ENCODE measurements around the gene KCNQ5.

KCNQ5 gene

DNA sequence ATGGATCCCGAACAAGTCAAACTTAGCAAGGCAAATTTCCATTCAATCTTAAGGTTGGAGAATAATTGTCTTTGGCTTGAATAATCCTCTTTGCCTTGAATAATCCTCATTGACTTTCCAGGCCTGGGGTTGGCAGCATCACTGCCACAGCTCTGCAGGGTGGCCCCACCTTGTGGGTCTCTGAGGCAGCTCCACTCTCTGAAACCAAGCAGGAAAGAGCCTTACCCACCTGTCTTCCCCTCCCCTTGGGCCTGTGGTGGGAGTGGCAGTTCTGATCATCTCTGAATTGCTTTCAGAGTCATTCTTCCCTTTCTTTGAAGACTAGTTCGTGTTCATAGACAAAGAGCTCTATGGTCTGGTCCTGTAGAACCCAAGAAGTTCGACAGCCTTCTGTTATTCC lies 47.5 kb downstream of the KCNQ5 start:
- Histone ChIP-seq H3K9ac (ENCODE audit: low read length in 5 of 5) (no peak overlapping the region), H3K4me1 (ENCODE audit: control insufficient read depth in 5 of 5, insufficient read depth in 5 of 5, low read length in 5 of 5) (no peaks in the 10 kb centered on the region), H3K9me3 (ENCODE audit: control insufficient read depth in 5 of 5, low read length in 5 of 5) (peaks cover 0 to 5% (median 0%) of the 10 kb centered on the region in 5 donors), H3K27ac (ENCODE audit: low read depth, low read length) (no peak overlapping the region), H3K4me3 (ENCODE audit: low read depth in 1 of 5, low read length in 5 of 5) (no peak overlapping the region), H3K27me3 (ENCODE audit: control insufficient read depth in 5 of 5, insufficient read depth in 4 of 5, low read length in 5 of 5) (no peaks in the 10 kb centered on the region), H3K36me3 (ENCODE audit: control insufficient read depth in 5 of 5, insufficient read depth in 5 of 5, low read length in 5 of 5) (no peaks in the 10 kb centered on the region)

DNA sequence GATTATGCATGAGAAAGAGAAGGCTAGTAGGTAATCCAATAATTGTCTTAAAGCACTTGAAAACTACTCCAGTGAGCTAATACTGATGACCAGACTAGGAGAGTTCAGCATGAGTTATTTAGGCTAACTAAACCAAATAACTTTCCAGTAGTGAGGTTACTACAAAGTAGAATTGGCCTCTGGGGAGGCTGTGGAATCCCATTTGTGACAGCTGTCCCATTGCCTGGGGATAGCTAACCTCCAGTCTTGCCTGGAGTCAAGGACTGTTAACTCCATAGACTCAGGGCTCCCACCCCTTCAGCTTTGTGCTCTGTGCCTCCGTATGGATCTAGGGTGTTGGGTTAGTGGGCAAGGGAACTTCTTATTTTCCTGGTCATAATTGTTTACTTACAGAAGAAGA lies 51.0 kb downstream of the KCNQ5 start:
- H3K9me3 ChIP-seq (ENCODE audit: control insufficient read depth in 5 of 5, low read length in 5 of 5) = no peaks in the 10 kb centered on the region
- no peak overlapping the region for H3K4me3 ChIP-seq (ENCODE audit: low read depth in 1 of 5, low read length in 5 of 5)
- H3K36me3 ChIP-seq (ENCODE audit: control insufficient read depth in 5 of 5, insufficient read depth in 5 of 5, low read length in 5 of 5) = no peaks in the 10 kb centered on the region
- H3K27ac ChIP-seq (ENCODE audit: low read depth, low read length) = no peak overlapping the region
- H3K4me1 ChIP-seq (ENCODE audit: control insufficient read depth in 5 of 5, insufficient read depth in 5 of 5, low read length in 5 of 5) = no peaks in the 10 kb centered on the region
- H3K27me3 ChIP-seq (ENCODE audit: control insufficient read depth in 5 of 5, insufficient read depth in 4 of 5, low read length in 5 of 5) = no peaks in the 10 kb centered on the region
- H3K9ac ChIP-seq (ENCODE audit: low read length in 5 of 5) = no peak overlapping the region

GRCh38 chr6:72674842-72675241 lies 53.0 kb downstream of the KCNQ5 start:
- Histone ChIP-seq H3K27ac (ENCODE audit: low read depth, low read length) (no peak overlapping the region), H3K4me3 (ENCODE audit: low read depth in 1 of 5, low read length in 5 of 5) (no peak overlapping the region), H3K9me3 (ENCODE audit: control insufficient read depth in 5 of 5, low read length in 5 of 5) (no peaks in the 10 kb centered on the region), H3K36me3 (ENCODE audit: control insufficient read depth in 5 of 5, insufficient read depth in 5 of 5, low read length in 5 of 5) (no peaks in the 10 kb centered on the region), H3K27me3 (ENCODE audit: control insufficient read depth in 5 of 5, insufficient read depth in 4 of 5, low read length in 5 of 5) (no peaks in the 10 kb centered on the region), H3K4me1 (ENCODE audit: control insufficient read depth in 5 of 5, insufficient read depth in 5 of 5, low read length in 5 of 5) (no peaks in the 10 kb centered on the region), H3K9ac (ENCODE audit: low read length in 5 of 5) (no peak overlapping the region)

GRCh38 chr6:72675396-72675795 lies 53.5 kb downstream of the KCNQ5 start:
- Histone ChIP-seq H3K27ac (ENCODE audit: low read depth, low read length) (no peak overlapping the region), H3K9ac (ENCODE audit: low read length in 5 of 5) (no peak overlapping the region), H3K4me3 (ENCODE audit: low read depth in 1 of 5, low read length in 5 of 5) (no peak overlapping the region), H3K9me3 (ENCODE audit: control insufficient read depth in 5 of 5, low read length in 5 of 5) (no peaks in the 10 kb centered on the region), H3K4me1 (ENCODE audit: control insufficient read depth in 5 of 5, insufficient read depth in 5 of 5, low read length in 5 of 5) (no peaks in the 10 kb centered on the region), H3K36me3 (ENCODE audit: control insufficient read depth in 5 of 5, insufficient read depth in 5 of 5, low read length in 5 of 5) (no peaks in the 10 kb centered on the region), H3K27me3 (ENCODE audit: control insufficient read depth in 5 of 5, insufficient read depth in 4 of 5, low read length in 5 of 5) (no peaks in the 10 kb centered on the region)

DNA sequence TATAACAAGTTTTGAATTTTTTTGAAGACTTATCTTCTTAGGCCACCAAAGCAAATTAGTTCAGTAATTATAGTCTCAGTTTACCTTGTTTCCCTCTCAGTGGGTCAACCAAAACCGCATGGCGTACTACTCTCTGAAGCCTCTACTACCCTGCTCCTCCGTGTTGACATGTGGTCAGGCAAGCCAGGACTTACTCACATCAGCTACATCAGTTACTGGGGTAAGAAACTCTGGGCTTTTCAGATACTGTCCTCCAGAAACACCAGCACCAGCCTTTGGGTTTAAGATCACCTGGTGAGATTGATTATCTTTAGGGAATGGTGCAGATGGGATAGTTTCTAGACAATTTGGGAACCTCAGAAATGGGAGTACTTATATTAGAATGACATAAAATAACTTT lies 55.1 kb downstream of the KCNQ5 start:
- no peaks in the 10 kb centered on the region for H3K4me1 ChIP-seq (ENCODE audit: control insufficient read depth in 5 of 5, insufficient read depth in 5 of 5, low read length in 5 of 5)
- H3K36me3 ChIP-seq (ENCODE audit: control insufficient read depth in 5 of 5, insufficient read depth in 5 of 5, low read length in 5 of 5) = no peaks in the 10 kb centered on the region
- H3K27me3 ChIP-seq (ENCODE audit: control insufficient read depth in 5 of 5, insufficient read depth in 4 of 5, low read length in 5 of 5) = no peaks in the 10 kb centered on the region
- no peak overlapping the region for H3K9ac ChIP-seq (ENCODE audit: low read length in 5 of 5)
- H3K27ac ChIP-seq (ENCODE audit: low read depth, low read length) = no peak overlapping the region
- no peak overlapping the region for H3K4me3 ChIP-seq (ENCODE audit: low read depth in 1 of 5, low read length in 5 of 5)
- H3K9me3 ChIP-seq (ENCODE audit: control insufficient read depth in 5 of 5, low read length in 5 of 5) = no peaks in the 10 kb centered on the region

DNA sequence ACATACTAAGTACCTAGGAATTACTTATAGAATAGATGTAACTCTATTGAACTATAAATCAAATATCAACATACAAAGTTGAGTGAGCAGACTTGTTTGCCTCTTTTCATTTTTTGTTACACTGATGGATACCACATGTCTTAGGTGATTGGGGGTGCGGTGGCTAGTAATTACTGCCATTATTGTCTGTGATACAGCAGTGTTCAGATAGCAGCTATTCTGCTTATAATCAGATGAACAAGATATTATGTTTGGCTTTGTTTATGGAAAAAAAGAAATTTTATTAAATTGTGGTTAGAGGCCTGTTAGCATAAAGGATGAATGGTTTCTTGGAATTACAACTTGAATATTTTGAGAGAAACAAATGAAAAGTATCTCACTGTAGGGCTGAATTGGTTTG lies 55.9 kb downstream of the KCNQ5 start:
- Histone ChIP-seq H3K27me3 (ENCODE audit: control insufficient read depth in 5 of 5, insufficient read depth in 4 of 5, low read length in 5 of 5) (no peaks in the 10 kb centered on the region), H3K4me1 (ENCODE audit: control insufficient read depth in 5 of 5, insufficient read depth in 5 of 5, low read length in 5 of 5) (no peaks in the 10 kb centered on the region), H3K4me3 (ENCODE audit: low read depth in 1 of 5, low read length in 5 of 5) (no peak overlapping the region)

GRCh38 chr6:72683797-72684196 lies 61.9 kb downstream of the KCNQ5 start:
- no peaks in the 10 kb centered on the region for H3K27me3 ChIP-seq (ENCODE audit: control insufficient read depth in 5 of 5, insufficient read depth in 4 of 5, low read length in 5 of 5)
- no peak overlapping the region for H3K27ac ChIP-seq (ENCODE audit: low read depth, low read length)
- no peaks in the 10 kb centered on the region for H3K9me3 ChIP-seq (ENCODE audit: control insufficient read depth in 5 of 5, low read length in 5 of 5)
- no peak overlapping the region for H3K4me3 ChIP-seq (ENCODE audit: low read depth in 1 of 5, low read length in 5 of 5)
- no peak overlapping the region for H3K9ac ChIP-seq (ENCODE audit: low read length in 5 of 5)
- no peaks in the 10 kb centered on the region for H3K4me1 ChIP-seq (ENCODE audit: control insufficient read depth in 5 of 5, insufficient read depth in 5 of 5, low read length in 5 of 5)
- H3K36me3 ChIP-seq (ENCODE audit: control insufficient read depth in 5 of 5, insufficient read depth in 5 of 5, low read length in 5 of 5) = no peaks in the 10 kb centered on the region

More for the DNA sequence above, 55.9 kb downstream of the KCNQ5 start:
- Histone ChIP-seq H3K9ac (ENCODE audit: low read length in 5 of 5) (no peak overlapping the region), H3K27ac (ENCODE audit: low read depth, low read length) (no peak overlapping the region), H3K36me3 (ENCODE audit: control insufficient read depth in 5 of 5, insufficient read depth in 5 of 5, low read length in 5 of 5) (no peaks in the 10 kb centered on the region), H3K9me3 (ENCODE audit: control insufficient read depth in 5 of 5, low read length in 5 of 5) (no peaks in the 10 kb centered on the region)

DNA sequence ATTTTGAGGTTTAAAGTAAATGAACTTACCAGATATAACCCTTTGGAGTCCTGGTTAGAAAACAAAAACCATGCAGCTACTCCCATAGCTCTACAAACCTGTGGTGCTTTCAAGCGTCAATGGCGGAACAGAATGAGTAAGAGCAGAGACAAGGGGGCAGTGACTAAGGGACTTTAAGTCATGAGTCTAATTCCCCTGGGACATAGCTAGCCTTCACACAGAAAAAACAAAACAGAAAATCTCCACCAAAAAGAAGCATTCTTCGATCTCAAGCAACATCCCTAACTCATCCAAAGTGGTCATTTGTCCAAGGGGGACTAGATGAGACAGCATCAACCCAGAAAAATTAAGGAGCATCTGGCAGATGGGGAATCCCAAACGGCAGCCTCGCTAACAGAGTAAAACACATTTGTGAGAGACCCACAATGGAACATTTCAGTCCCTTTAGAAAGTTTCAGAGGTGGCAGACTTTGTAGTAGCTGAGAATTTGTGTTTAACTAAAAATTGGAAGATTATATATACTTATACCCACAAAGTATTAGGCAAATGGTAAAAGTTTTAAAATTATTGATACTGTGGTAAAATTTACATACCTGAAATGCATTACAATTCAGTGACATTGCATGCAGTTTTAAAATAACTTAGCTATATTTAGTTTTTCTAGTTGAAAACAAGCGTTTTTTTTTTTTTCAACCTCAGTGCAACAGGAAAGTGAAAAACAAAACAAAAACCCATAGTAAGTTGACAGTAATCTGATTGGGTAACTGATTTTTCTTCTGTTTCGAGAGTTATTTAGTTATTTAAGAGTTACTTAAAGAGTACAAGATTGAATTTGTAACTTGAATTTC lies 67.5 kb downstream of the KCNQ5 start:
- Histone ChIP-seq H3K27me3 (ENCODE audit: control insufficient read depth in 5 of 5, insufficient read depth in 4 of 5, low read length in 5 of 5) (no peaks in the 10 kb centered on the region), H3K4me1 (ENCODE audit: control insufficient read depth in 5 of 5, insufficient read depth in 5 of 5, low read length in 5 of 5) (no peaks in the 10 kb centered on the region), H3K4me3 (ENCODE audit: low read depth in 1 of 5, low read length in 5 of 5) (no peak overlapping the region), H3K27ac (ENCODE audit: low read depth, low read length) (no peak overlapping the region), H3K36me3 (ENCODE audit: control insufficient read depth in 5 of 5, insufficient read depth in 5 of 5, low read length in 5 of 5) (no peaks in the 10 kb centered on the region), H3K9me3 (ENCODE audit: control insufficient read depth in 5 of 5, low read length in 5 of 5) (no peaks in the 10 kb centered on the region), H3K9ac (ENCODE audit: low read length in 5 of 5) (no peak overlapping the region)

DNA sequence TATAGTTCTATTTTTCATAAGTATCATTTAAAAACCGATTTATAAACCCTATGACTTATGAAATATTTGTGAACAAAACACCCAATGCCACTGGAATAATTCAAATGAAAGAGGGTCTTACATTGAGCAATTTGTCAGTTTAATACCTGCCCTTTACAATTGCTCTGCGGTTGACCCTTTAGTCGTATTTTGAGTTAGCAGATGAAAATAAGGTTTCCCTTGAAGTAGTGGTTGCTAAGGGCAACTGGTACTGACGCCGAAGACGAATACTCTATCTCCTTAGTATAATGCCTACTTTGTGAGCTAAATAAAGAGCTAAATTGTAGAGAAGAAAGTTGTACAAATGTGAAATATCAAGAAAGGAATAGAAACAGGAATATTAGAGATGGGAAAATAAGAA lies 69.4 kb downstream of the KCNQ5 start:
- Histone ChIP-seq H3K36me3 (ENCODE audit: control insufficient read depth in 5 of 5, insufficient read depth in 5 of 5, low read length in 5 of 5) (no peaks in the 10 kb centered on the region), H3K4me1 (ENCODE audit: control insufficient read depth in 5 of 5, insufficient read depth in 5 of 5, low read length in 5 of 5) (no peaks in the 10 kb centered on the region), H3K9ac (ENCODE audit: low read length in 5 of 5) (no peak overlapping the region), H3K9me3 (ENCODE audit: control insufficient read depth in 5 of 5, low read length in 5 of 5) (no peaks in the 10 kb centered on the region), H3K4me3 (ENCODE audit: low read depth in 1 of 5, low read length in 5 of 5) (no peak overlapping the region), H3K27ac (ENCODE audit: low read depth, low read length) (no peak overlapping the region), H3K27me3 (ENCODE audit: control insufficient read depth in 5 of 5, insufficient read depth in 4 of 5, low read length in 5 of 5) (no peaks in the 10 kb centered on the region)

DNA sequence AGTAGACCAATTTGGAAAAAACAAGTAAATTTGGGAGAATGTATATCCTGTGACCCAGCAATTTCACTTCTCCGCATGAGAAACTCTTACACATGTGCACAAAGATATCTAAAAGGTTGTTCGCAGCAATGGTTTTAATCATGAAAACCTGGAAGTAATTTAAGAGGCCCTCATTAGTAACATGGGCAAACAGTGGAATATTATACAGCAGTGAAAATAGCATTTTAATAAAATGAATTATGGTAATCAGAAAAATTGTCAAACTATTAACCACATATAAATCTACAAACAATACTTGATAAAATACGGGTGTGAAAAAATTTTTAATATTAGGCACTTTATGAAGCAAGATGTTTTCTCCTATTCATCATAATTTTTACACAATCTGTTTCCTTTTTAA lies 74.2 kb downstream of the KCNQ5 start:
- H3K9me3 ChIP-seq (ENCODE audit: control insufficient read depth in 5 of 5, low read length in 5 of 5) = no peaks in the 10 kb centered on the region
- H3K9ac ChIP-seq (ENCODE audit: low read length in 5 of 5) = no peak overlapping the region
- no peaks in the 10 kb centered on the region for H3K27me3 ChIP-seq (ENCODE audit: control insufficient read depth in 5 of 5, insufficient read depth in 4 of 5, low read length in 5 of 5)
- no peaks in the 10 kb centered on the region for H3K4me1 ChIP-seq (ENCODE audit: control insufficient read depth in 5 of 5, insufficient read depth in 5 of 5, low read length in 5 of 5)
- no peak overlapping the region for H3K27ac ChIP-seq (ENCODE audit: low read depth, low read length)
- no peaks in the 10 kb centered on the region for H3K36me3 ChIP-seq (ENCODE audit: control insufficient read depth in 5 of 5, insufficient read depth in 5 of 5, low read length in 5 of 5)
- H3K4me3 ChIP-seq (ENCODE audit: low read depth in 1 of 5, low read length in 5 of 5) = no peak overlapping the region

All from subcutaneous abdominal adipose tissue (tissue), 5 donors.